T-helper 2 cell treated with Interferon-gamma antibody and Interleukin-4, amounts not matched to agents 5 μg/mL and 100 μg/mL, for 36 hours (primary cell): ENCODE results near the gene BCAR3.

ENCODE experiments used
- DNase-seq: peaks from one replicate; pipeline ENCODE4 v3.0.0; 2021; ENCODE audit warnings: low spot score
- H3K27ac Mint-ChIP-seq: one replicate; pipeline ENCODE4 v1.8.0; 2021; ENCODE audit warnings: mild to moderate bottlenecking, mixed read lengths
- H3K27me3 Mint-ChIP-seq: one replicate; pipeline ENCODE4 v1.8.0; 2021; ENCODE audit warnings: low read depth, mixed read lengths
- H3K36me3 Mint-ChIP-seq: one replicate; pipeline ENCODE4 v1.8.0; 2021; ENCODE audit warnings: low read depth, mixed read lengths
- H3K4me1 Mint-ChIP-seq: one replicate; pipeline ENCODE4 v1.8.0; 2021; ENCODE audit warnings: low read depth, mixed read lengths
- H3K4me3 Mint-ChIP-seq: one replicate; pipeline ENCODE4 v1.8.0; 2022; ENCODE audit warnings: mild to moderate bottlenecking, moderate library complexity, mixed read lengths
- H3K9me3 Mint-ChIP-seq: one replicate; pipeline ENCODE4 v1.8.0; 2021; ENCODE audit warnings: mixed read lengths

BCAR3 gene

DNA sequence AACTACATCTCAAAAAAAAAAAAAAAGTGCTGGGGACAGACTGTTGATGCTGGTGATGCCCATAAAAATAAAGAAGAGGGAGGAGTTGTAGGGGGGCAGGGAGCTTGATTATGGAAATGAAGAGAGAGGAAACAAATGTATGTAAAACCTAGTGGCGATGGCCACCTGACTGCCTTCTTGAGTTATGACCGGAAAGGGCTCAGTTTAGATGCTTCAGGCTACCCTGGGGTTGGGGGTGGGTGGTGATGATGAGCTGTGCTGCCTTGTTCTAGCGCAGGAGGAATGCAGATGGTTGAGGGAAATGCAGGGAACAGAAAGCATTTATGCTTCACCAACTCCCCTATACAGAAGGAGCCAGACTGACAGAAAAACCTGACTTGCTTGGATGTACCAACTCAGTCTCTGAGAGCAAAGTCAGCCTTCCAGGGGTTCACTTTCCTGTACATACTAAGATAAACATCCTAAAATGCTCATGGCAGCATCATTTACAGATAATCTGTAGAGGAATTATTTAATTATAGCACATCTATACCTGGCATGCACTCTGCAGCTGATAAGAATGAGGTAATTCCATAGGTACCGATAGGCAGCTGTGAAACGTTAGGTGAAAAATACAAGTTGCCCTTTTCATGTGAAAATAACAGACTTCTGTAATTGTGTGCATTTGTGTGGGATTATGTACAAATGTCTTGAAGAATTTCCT, 8.0 kb upstream of the BCAR3 start:
- Mint-ChIP-seq H3K9me3 (no peaks in the 10 kb centered on the region), H3K36me3 (no peaks in the 10 kb centered on the region), H3K4me1 (peaks cover 7% of the 10 kb centered on the region), H3K27me3 (peaks cover 9% of the 10 kb centered on the region), H3K4me3 (no peak overlapping the region), H3K27ac (no peak overlapping the region)
- DNase-seq = no peak

DNA sequence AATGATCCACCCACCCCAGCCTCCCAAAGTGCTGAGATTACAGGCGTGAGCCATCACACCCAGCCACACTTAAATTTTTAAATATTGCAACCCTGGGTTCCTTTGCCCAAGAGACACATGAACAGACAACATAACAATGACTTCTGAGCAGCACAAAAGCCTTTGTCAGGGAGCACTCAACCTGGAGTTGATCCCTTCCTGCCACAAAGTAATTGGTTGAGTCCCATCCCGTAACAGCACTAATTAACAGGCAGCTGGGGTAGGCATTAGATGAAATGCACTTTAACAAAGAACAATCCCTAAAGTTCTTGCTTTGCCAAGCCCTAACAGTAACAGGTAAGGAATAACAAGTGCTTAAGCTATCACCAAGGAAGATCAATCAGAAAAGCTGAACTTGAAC, 5.9 kb upstream of the BCAR3 start:
- no peak for DNase-seq
- peaks cover 27% of the 10 kb centered on the region for H3K27me3 Mint-ChIP-seq
- no peak overlapping the region for H3K27ac Mint-ChIP-seq
- H3K9me3 Mint-ChIP-seq = no peaks in the 10 kb centered on the region
- no peak overlapping the region for H3K4me3 Mint-ChIP-seq
- no peaks in the 10 kb centered on the region for H3K36me3 Mint-ChIP-seq
- H3K4me1 Mint-ChIP-seq = peaks cover 12% of the 10 kb centered on the region

DNA sequence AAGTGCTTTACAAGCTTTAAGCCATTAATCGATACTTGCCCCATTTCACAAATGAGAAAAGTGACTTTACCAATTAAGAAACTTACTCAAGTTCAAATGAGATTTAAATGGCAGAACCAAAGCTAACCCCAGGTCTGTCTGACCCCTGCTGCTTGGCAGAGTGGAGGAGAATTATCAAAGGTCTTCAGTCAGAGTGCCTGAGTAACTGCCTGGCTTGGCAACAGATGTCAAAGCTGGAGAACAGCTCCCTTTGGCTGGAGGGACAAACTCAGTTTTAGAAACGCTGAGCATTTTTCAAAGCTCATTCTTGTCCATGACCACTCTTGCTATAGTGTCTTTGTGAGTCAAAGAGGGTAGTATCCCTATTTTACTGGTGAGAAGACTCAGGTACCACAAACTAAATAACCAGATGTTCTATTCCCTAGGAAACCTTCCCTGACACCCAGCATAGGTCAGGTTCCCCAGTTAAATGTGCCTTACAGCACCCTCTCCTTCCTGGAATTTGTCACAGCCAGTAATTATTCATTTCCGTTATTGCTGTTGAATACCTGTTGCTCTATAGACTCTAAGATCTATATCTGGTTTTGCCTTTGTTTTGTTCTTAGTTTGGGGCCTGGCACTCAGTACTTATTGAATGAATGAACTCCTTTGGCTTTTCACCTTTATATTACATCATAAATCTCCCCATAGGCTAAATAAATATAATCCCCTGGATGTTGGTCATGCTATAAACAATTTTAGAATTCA, 5.0 kb upstream of the BCAR3 start:
- Mint-ChIP-seq H3K4me3 (no peak overlapping the region), H3K36me3 (no peaks in the 10 kb centered on the region), H3K27ac (no peak overlapping the region), H3K9me3 (no peaks in the 10 kb centered on the region), H3K4me1 (peaks cover 15% of the 10 kb centered on the region), H3K27me3 (peaks cover 31% of the 10 kb centered on the region)
- no peak for DNase-seq

DNA sequence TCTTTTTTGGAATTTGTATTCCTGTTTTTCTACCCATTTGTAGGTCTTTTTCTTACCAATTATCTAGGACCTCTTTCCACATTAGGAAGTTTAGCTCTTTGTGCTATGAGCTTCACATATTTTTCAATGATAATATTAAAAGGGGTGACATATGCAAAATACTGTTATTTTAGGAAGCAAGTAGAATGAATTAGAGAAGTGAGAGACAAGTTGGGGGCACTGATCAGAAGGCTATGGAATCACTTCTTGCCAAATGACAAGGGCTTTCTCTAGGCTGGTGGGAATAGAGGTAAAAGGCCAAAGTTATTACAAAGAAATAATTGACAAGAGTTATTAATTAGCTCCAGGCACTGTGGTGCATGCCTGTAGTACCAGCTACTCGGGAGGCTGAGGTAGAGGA, 4.3 kb upstream of the BCAR3 start:
- H3K27me3 Mint-ChIP-seq = peaks cover 31% of the 10 kb centered on the region
- H3K27ac Mint-ChIP-seq = no peak overlapping the region
- H3K36me3 Mint-ChIP-seq = no peaks in the 10 kb centered on the region
- no peak for DNase-seq
- H3K9me3 Mint-ChIP-seq = no peaks in the 10 kb centered on the region
- no peak overlapping the region for H3K4me3 Mint-ChIP-seq
- peaks cover 15% of the 10 kb centered on the region for H3K4me1 Mint-ChIP-seq

DNA sequence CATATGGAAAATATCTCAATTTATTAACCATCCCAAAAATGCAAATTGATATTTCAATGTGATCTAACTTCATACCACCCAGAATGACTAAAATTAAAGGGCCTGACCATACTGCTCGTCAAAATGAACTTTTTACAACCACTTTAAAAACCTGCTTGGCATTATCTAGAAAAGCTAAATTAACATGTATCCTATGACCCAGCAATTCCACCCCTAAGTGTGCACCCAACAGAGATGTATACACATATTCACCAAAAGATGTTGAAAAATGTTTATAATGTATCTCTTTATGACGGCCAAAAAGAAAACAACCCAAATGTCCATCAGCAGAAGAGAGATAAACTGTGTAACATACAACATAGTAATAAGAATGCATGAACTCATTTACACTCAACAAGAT, 1.6 kb upstream of the BCAR3 start:
- no peaks in the 10 kb centered on the region for H3K9me3 Mint-ChIP-seq
- H3K27me3 Mint-ChIP-seq = peaks cover 36% of the 10 kb centered on the region
- H3K36me3 Mint-ChIP-seq = peaks cover 7% of the 10 kb centered on the region
- no peak overlapping the region for H3K27ac Mint-ChIP-seq
- H3K4me3 Mint-ChIP-seq = peak overlapping the region; percentile 21
- peaks cover 32% of the 10 kb centered on the region for H3K4me1 Mint-ChIP-seq
- no peak for DNase-seq

DNA sequence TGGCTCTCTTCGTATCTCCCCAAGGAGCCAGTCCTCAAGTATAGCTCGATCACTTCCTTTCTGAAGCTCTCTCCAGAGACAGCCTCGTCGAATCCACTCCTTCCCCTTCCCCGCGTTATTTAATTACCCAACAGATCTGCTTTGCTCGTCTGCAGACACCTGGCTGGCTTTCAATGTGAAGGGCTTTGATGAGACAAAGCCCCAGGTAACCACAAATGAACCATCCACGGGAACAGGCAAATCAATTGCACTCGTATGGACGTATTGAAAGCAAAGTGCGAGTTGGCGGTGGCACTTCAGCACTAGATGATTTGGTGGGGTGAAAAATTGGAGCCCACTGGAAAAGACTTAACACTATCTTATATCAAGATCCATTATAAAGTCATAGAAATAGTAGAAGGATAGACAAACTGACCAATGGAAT, 364 bp upstream of the BCAR3 start:
- Mint-ChIP-seq H3K27me3 (peaks cover 36% of the 10 kb centered on the region), H3K4me3 (peak overlapping the region; percentile 92)

DNA sequence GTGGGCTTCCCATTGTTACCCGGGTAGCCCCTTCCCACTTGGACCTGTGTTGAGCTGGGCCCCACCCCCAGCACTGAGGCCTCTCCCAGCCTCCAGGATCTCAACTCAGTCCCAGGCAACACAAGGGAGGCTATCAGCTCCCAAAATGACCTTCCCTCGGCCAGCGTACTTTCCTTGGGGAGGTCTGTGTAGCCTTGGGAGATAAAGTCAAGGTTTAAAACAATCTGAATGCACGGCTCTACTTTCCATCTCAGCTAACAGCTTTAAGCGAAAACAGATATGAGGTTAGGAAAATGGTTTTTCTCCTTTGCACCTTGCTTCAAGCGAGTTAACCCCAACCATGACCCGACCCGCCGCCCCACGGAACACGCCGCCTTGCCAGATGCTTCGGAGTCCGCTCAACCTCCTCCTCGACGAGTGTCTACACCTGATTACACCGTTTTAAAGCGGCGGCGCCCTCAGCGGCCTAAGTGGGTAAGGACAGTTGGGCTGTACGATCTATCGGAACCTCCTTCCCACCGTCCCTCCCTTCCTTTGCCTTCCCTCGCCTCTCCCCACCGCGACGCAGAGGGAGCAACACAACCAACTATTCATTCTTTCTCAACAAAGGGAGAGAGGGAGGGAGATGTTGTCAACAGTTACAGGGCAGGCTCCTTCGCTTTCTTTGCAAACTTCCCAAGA, 1.1 kb downstream of the BCAR3 start:
- Mint-ChIP-seq H3K4me3 (peak overlapping the region; percentile 90), H3K27ac (peak overlapping the region; percentile 77), H3K36me3 (peaks cover 16% of the 10 kb centered on the region), H3K9me3 (no peaks in the 10 kb centered on the region), H3K27me3 (peaks cover 29% of the 10 kb centered on the region), H3K4me1 (peaks cover 33% of the 10 kb centered on the region)
- DNase-seq = peak; percentile 55

More for the DNA sequence above, 364 bp upstream of the BCAR3 start:
- Mint-ChIP-seq H3K9me3 (no peaks in the 10 kb centered on the region), H3K36me3 (peaks cover 13% of the 10 kb centered on the region), H3K27ac (peak overlapping the region; percentile 76), H3K4me1 (peaks cover 37% of the 10 kb centered on the region)
- DNase-seq = no peak

DNA sequence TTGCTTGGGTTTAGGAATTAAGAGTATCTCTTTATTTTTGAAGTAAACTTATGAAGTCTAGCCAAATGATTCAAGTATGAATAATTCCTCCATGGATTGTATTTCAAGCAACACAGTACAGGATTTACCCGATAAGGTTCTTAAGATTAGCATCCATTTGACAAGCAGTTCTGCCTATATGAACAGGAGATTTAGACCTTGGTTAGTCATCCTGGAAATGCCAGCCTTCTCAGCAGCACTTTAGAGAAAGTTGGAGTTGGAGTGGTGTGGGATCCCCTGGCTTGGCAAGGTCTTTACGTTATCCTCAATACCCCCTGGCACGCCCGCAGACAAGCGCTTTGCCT, 1.6 kb downstream of the BCAR3 start:
- Mint-ChIP-seq H3K27ac (no peak overlapping the region), H3K4me1 (peaks cover 33% of the 10 kb centered on the region), H3K27me3 (peaks cover 29% of the 10 kb centered on the region), H3K36me3 (peaks cover 16% of the 10 kb centered on the region), H3K9me3 (no peaks in the 10 kb centered on the region), H3K4me3 (peak overlapping the region; percentile 90)
- DNase-seq = no peak

DNA sequence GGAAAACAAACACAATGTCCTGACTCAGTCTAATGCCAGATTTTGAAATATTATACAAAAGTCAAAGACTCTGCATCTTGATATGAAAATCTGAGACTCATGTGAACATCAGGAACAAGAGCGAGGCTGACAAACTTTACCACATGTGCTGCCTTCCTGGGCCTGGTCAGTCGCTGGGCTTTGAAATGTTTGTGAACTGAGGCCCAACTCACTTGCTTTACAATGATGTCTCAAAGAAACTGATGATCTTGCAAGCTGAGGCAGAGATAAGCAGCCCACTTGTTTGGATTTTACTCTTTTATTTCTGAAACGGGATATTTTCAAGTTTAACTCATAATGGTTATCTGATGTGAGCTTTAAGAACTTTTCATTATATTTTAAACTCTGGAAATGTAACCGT, 2.1 kb downstream of the BCAR3 start:
- Mint-ChIP-seq H3K27me3 (peaks cover 28% of the 10 kb centered on the region), H3K36me3 (peaks cover 20% of the 10 kb centered on the region), H3K27ac (no peak overlapping the region), H3K4me3 (peak overlapping the region; percentile 90), H3K9me3 (no peaks in the 10 kb centered on the region), H3K4me1 (peaks cover 33% of the 10 kb centered on the region)
- DNase-seq = no peak

DNA sequence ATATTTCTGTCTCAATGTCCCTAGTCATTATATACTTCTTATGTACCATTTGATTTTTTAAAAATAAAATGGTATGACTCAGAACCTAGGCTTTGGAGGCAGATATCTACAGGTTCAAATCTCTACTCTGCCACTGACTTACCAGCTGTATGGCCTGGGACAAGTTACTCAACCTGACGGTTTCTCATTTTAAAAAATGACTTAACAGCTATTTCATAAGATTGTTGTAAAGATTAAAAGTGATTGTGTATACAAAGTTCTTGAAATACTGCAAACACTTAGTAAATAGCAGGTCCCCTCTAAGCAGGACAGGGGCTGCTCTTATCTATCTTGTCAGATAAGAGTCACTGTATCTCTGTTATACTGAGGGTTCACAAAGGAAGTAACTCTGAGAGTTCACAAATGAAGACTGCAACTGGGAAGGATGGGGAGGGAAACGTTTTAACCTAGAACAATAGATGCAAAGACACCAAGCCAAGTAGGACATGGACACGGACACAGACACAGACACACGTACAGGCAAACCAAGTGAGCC, 2.6 kb downstream of the BCAR3 start:
- H3K9me3 Mint-ChIP-seq = no peaks in the 10 kb centered on the region
- peaks cover 23% of the 10 kb centered on the region for H3K27me3 Mint-ChIP-seq
- H3K4me1 Mint-ChIP-seq = peaks cover 33% of the 10 kb centered on the region
- no peak overlapping the region for H3K27ac Mint-ChIP-seq
- peak overlapping the region; percentile 25 for H3K4me3 Mint-ChIP-seq
- peaks cover 23% of the 10 kb centered on the region for H3K36me3 Mint-ChIP-seq
- DNase-seq = no peak

DNA sequence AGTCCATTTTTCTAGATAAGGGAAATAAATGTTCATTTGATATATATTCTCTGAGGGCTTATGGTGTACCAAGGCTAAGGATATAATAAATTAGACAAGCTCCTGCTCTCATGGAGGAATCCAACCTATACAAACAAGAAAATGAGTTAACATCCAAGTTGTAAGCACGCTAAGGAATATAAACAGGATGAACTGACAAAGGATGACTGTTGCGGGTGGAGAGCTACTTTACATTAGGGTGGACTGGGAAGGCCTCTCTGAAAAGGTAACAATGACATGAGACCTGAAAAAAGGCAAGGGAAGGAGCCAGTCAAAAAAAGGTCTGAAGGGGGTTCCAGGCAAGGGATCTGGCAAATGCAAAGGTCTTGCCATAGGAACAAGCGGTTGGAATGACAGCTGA, 3.1 kb downstream of the BCAR3 start:
- Mint-ChIP-seq H3K4me3 (no peak overlapping the region), H3K27ac (no peak overlapping the region), H3K9me3 (no peaks in the 10 kb centered on the region), H3K36me3 (peaks cover 23% of the 10 kb centered on the region), H3K27me3 (peaks cover 20% of the 10 kb centered on the region), H3K4me1 (peaks cover 35% of the 10 kb centered on the region)
- DNase-seq = no peak

DNA sequence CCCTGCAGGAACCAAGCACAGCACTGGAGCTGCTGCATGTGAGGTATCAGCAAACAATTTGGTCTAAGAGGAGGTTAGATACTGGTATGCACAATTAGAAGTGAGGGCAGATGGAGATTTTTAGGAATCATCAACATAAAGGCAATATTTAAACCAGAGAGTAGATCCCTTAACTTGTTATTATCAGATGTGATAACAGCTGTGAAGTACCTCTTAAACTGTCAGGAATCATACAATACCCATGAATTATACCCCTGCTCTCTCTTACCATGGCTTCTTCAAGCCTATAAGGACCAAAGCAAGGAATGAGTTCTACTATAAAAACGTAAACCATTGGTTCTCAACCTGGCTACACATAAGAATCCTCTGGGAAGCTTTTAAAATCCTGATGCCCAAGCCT, 3.9 kb downstream of the BCAR3 start:
- peaks cover 33% of the 10 kb centered on the region for H3K4me1 Mint-ChIP-seq
- H3K4me3 Mint-ChIP-seq = no peak overlapping the region
- DNase-seq = no peak
- peaks cover 12% of the 10 kb centered on the region for H3K27me3 Mint-ChIP-seq
- H3K9me3 Mint-ChIP-seq = no peaks in the 10 kb centered on the region
- peaks cover 29% of the 10 kb centered on the region for H3K36me3 Mint-ChIP-seq
- no peak overlapping the region for H3K27ac Mint-ChIP-seq

DNA sequence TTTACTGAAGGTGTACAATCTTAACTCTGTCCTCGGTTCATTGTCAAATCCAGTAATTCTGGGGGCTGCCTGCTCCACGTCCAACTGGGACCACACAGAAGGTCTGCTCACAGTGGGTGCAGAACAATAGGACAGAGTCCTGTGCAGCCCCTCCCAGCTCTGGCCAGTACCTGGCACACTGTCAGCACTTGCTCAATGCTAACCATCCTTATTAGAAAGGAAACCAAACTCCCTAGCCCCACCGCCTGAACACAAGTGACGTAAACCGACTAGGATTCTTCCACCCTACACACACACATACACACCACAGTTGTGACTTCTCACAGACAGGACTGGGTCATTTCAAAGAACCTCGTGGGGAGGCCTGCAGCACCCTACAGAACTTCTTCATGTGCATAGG, 5.2 kb downstream of the BCAR3 start:
- Mint-ChIP-seq H3K27ac (no peak overlapping the region), H3K36me3 (peaks cover 31% of the 10 kb centered on the region), H3K9me3 (no peaks in the 10 kb centered on the region), H3K4me1 (peaks cover 31% of the 10 kb centered on the region), H3K4me3 (no peak overlapping the region), H3K27me3 (peaks cover 7% of the 10 kb centered on the region)
- no peak for DNase-seq

DNA sequence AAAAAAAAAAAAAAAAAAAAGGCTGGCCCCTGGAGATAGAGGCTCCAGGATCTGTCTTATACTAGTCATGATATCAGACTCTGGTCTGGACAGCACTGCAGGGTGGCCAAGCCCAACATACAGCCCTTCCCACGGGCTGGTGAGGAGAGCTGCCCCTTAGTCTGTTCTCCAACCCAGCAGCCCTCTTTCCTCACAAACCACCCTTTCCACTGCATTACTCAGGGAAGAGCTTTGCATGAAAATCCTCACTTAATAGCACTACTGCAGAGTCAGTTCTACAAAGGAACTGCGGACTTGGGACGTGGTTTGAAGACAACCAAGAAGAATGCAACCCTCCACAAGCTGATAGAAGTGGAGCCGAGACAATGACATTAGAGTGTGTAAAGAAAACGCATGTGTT, 5.7 kb downstream of the BCAR3 start:
- H3K36me3 Mint-ChIP-seq = peaks cover 31% of the 10 kb centered on the region
- H3K4me1 Mint-ChIP-seq = peaks cover 31% of the 10 kb centered on the region
- no peak for DNase-seq

More for the DNA sequence above, 5.7 kb downstream of the BCAR3 start:
- Mint-ChIP-seq H3K9me3 (no peaks in the 10 kb centered on the region), H3K27me3 (peaks cover 7% of the 10 kb centered on the region), H3K27ac (no peak overlapping the region), H3K4me3 (no peak overlapping the region)
